D721Med (cell line): ENCODE results near the gene GAREM1.

Source experiments
- DNase-seq: peaks from one replicate; pipeline ENCODE4 v3.0.0; 2011; ENCODE audit warnings: low spot score; ENCODE audit not compliant: insufficient read length
- FAIRE-seq: peaks from 2 replicates; lab custom pipeline; 2011; peaks lifted over from hg19 to GRCh38; lab: Jason Lieb, UNC
- TF ChIP-seq, protein P1 (sequence below): IDR thresholded peaks from 2 replicates; pipeline ENCODE4 v1.5.1; 2012; ENCODE audit warnings: mild to moderate bottlenecking, control low read depth; ENCODE audit not compliant: insufficient read depth; ENCODE audit errors: missing control alignments

Gene GAREM1

DNA sequence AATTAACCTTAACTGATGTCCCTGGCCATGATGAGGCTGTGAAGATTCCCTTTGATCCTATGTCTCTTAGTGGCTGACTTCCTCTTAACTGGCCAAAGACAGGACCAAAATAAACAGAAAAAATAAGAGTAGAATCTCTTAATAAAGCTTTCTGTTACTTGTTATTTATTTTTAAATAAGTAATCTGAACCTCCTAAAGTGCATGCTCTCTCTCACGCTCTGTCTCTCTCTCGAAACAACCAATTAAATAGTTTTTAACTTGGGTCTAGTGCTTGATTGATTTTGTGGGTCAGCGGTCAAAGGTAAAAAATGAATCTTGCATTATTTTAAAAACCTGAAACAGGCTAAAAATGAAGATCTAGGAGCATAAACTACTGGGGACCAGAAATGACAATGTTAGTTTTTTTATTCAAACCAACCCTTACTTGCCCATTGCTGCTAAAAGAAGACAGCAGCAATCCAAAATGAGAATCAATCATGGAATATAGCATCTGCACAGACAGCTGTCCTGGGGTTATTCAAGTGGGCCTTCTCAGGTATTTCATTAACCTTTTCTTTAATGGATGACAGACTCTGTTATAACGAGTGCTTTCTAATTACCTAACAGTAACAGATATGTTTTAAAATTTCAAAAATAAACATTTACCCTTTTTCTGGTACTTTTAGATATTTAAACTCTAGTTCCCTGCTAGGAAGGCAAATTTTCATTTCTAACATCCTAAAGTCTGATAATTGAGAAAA lies 11.2 kb downstream of the GAREM1 start:
- TF ChIP-seq, protein P1, sequence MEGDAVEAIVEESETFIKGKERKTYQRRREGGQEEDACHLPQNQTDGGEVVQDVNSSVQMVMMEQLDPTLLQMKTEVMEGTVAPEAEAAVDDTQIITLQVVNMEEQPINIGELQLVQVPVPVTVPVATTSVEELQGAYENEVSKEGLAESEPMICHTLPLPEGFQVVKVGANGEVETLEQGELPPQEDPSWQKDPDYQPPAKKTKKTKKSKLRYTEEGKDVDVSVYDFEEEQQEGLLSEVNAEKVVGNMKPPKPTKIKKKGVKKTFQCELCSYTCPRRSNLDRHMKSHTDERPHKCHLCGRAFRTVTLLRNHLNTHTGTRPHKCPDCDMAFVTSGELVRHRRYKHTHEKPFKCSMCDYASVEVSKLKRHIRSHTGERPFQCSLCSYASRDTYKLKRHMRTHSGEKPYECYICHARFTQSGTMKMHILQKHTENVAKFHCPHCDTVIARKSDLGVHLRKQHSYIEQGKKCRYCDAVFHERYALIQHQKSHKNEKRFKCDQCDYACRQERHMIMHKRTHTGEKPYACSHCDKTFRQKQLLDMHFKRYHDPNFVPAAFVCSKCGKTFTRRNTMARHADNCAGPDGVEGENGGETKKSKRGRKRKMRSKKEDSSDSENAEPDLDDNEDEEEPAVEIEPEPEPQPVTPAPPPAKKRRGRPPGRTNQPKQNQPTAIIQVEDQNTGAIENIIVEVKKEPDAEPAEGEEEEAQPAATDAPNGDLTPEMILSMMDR = no peak
- no peak for FAIRE-seq

DNA sequence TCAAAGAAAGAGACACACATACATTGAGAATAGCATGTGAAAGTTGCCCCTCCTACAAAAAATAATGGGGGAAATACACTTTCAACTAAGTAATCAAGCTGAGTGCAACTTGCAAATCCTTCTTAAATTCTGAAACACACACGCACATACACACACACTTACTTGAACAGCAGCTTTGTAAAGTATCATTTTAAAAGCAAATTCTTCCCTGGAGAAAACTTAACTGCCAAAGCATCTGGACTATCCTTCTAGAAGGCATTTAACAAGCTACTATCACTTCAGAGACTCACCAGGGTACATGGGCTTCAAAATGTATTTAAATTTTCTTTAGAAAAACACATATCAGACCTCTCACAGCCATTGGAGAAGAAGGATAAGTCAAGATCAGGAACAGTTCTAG lies 15.3 kb downstream of the GAREM1 start:
- no peak for FAIRE-seq
- TF ChIP-seq, protein P1 = no peak
- no peak for DNase-seq

More for the DNA sequence above, 11.2 kb downstream of the GAREM1 start:
- DNase-seq = no peak

DNA sequence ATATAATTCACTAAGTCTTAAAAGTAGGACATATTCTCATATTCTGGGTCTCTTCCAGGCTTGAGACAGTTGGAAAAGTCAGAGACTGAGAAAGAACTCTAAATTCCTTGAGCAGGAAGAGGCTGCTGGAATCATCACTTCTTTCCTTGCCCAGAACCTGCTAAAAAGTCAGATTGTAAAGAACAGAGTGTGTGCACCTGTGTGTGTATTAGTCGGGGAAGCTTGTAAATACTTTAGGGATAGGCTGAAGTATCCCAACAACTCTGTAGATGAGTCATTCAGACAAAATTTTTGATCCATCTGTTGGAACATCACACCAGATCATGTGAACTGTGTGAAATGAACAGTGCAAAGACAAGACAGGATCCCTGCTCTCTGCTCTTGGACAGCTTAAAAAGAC lies 16.1 kb downstream of the GAREM1 start:
- FAIRE-seq = peak; percentile 99
- DNase-seq = no peak
- TF ChIP-seq, protein P1 = no peak

DNA sequence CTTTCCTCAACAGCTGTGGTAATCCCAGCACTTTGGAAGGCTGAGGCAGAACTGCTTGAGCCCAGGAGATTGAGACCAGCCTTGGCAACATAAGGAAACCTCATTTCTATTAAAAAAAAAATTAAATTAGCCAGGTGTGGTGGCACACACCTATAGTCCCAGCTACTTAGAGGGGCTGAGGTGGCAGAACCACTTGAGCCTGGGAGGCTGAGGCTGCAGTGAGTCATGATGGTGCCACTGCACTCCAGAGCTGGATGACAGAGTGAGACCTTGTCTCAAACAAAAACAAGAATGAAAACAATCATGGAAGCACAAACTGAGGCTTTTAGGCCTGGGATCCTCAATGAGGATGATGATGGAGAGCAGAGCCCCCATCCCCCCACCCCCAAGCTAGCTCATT lies 19.8 kb downstream of the GAREM1 start:
- TF ChIP-seq, protein P1 = no peak
- FAIRE-seq (no peak), DNase-seq (no peak)

DNA sequence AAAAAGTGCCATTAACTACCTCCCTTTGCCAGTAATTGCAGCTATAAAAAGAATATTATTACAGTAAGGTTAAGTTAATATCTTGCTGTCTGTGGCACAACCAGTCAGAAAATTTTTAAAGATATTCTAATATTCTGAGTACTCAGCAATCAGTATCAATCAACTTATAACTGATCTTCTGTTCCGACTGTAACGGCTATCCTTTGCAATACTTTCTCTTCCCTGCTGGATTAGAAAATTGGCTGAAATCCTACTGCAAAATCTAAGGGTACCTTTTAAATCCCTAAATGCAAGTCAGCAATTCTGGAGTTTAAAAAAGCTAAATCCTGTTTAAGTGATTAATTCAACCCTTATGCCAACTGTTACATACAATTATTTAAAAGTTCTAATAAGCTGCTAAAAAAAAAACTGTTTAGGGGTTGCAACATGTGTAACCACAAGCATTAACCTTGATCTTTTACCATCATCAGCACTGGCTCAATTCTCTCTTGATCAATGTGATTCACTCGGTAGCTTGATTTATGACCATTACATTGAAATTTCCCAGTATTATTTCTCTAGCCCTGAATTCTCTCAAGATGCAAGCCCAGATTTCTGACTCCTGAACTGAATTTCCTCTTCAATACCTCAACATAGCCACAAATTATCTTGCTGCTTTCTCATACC lies 20.5 kb downstream of the GAREM1 start:
- peak; percentile 99 for FAIRE-seq
- TF ChIP-seq, protein P1 = no peak

DNA sequence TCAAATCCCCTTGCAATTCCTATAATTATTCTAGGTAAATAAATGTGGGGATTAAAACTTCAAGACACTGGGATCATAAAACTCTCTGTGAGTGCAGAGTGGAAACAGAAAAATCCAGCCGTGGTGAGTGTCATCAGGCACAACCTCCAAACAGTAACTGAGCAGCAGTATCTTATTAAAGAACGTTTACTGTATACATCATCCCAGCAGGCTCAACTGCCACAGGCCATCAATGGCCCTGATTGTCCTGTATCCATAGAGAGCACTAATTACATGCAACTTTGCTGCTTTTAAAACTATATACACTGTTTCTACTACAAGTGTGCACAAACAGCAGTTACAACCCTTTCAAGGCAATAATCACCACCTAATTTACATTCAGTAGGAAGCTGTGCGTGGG lies 23.9 kb downstream of the GAREM1 start:
- no peak for DNase-seq
- TF ChIP-seq, protein P1 = no peak
- no peak for FAIRE-seq

More for the DNA sequence above, 20.5 kb downstream of the GAREM1 start:
- DNase-seq = no peak

DNA sequence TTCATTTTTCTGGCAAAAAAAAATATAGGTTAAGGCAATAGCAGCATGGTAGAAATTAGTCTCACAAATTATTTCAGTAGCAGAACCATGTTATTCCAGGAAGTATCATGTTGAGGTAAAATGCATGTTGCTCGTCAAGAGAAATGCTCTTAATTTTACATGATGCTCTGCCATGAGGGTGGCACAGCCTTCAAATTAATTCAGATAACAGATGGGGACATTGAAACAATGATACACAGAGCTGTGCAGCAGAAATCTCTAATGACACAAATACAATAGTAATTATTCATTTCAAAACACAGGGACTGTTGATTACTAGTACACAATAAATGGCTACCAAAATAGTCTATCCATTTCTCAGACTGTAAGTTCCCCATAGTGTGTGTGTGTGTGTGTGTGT lies 24.8 kb downstream of the GAREM1 start:
- no peak for DNase-seq
- TF ChIP-seq, protein P1 = no peak
- peak; percentile 96 for FAIRE-seq
